HFF-Myc (cell line): ENCODE measurements around the gene PPT1.
A peak's percentile ranks its signal among the peaks of the same experiment; 100 is the strongest.
"Not testable (repeated sequence)": the region's sequence is repeated elsewhere in the genome, so short reads cannot be mapped to it uniquely, and the experiment has no call there.

Source experiments
- DNase-seq: peaks from one replicate; pipeline ENCODE4 v3.0.0-alpha.2; 2011; ENCODE audit warnings: low read depth; ENCODE audit errors: extremely low read depth
- H3K4me3 ChIP-seq: replicated peaks from 2 replicates; pipeline ENCODE4 v1.5.1; 2011; ENCODE audit warnings: low read depth, mild to moderate bottlenecking, control low read depth, low read length
- TF ChIP-seq, protein P1 (sequence below): IDR thresholded peaks from 2 replicates; pipeline ENCODE4 v1.5.1; 2012; ENCODE audit warnings: mild to moderate bottlenecking, low read depth, low read length, control low read depth; ENCODE audit errors: missing control alignments

The PPT1 gene

DNA sequence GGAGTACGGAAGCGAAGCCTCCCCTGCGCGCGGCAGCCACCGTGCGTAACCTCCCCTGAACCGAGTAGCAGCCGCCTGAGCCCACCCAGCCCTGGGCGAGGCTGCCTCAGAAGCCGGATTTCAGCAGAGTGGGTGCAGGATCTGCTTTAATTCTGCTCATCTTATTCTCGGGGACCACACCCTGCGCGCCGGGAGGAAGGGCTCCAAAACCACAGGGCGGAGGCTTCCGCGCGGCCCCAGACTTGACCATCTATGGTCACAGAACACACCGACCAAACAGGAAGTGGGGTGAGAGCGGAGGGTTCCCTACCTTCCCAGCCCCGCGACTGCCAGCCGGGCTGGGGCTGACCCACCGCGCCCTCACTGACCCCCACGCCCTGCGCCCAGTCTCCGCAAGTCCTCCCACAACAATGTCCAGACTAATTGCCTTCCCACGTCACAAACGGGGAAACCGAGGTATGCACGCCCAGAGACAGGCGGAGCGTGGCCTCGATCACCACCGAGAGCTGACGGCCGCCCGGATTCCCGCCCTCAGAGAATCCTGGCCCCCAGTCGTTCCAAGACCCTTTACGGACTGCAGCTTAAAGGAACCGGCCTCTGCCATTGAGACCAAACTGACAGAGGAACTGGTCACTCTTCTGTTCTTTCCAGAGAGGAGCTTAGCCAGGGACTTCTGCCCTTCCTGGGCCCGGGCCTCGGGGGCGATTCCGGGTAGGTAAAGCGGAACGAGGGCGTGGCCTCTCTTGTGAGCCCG, 57.1 kb downstream of the PPT1 start:
- TF ChIP-seq, protein P1, sequence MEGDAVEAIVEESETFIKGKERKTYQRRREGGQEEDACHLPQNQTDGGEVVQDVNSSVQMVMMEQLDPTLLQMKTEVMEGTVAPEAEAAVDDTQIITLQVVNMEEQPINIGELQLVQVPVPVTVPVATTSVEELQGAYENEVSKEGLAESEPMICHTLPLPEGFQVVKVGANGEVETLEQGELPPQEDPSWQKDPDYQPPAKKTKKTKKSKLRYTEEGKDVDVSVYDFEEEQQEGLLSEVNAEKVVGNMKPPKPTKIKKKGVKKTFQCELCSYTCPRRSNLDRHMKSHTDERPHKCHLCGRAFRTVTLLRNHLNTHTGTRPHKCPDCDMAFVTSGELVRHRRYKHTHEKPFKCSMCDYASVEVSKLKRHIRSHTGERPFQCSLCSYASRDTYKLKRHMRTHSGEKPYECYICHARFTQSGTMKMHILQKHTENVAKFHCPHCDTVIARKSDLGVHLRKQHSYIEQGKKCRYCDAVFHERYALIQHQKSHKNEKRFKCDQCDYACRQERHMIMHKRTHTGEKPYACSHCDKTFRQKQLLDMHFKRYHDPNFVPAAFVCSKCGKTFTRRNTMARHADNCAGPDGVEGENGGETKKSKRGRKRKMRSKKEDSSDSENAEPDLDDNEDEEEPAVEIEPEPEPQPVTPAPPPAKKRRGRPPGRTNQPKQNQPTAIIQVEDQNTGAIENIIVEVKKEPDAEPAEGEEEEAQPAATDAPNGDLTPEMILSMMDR: no peak
- peak; percentile 77 for DNase-seq

DNA sequence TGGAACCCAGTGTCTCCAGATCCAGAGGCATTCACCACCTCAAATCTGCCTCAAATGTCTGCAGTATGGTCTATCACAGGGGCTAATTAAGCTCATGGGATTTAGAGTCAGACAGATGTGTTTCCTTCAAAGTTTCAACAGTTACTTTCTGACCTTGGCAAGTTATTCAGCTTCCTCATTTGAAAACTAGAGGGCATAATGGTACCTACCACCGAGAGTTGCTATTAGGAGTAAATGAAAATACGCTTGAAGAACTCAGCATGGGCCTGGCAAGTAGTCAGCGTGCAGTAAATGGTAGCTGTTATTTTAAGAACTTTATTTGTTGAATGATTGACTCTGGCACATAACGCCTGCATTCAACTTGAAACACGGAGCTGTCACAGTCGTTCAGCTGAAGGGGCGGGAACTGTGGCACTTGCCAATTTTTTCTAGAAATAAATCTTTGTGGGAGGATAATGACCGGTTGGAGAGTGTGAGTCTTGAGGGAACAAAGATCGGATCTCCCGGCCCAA, 57.8 kb downstream of the PPT1 start:
- H3K4me3 ChIP-seq: peak overlapping the region; percentile 85
- TF ChIP-seq, protein P1: no peak
- DNase-seq: no peak

More for the DNA sequence above, 57.1 kb downstream of the PPT1 start:
- peak overlapping the region; percentile 85 for H3K4me3 ChIP-seq

DNA sequence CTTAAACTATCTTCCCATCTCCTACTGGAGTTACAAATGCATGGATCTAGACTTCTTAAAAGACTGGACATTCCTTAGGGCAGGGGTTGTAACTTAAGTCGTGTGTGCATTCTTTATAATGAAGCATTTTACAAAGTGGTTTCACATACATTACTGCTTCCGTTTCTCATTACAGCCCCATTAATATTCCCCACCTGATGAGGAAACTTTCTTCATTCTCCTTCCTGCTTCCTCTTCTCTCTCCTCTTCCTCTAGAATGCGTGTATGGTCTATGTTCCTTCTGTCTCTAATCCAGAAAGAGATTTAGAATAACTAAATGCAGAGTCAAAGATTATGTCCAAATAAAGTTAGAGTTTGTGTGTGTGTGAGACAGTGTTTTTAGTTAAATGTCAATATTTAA, 58.4 kb downstream of the PPT1 start:
- DNase-seq: no peak
- TF ChIP-seq, protein P1: no peak
- no peak overlapping the region for H3K4me3 ChIP-seq

DNA sequence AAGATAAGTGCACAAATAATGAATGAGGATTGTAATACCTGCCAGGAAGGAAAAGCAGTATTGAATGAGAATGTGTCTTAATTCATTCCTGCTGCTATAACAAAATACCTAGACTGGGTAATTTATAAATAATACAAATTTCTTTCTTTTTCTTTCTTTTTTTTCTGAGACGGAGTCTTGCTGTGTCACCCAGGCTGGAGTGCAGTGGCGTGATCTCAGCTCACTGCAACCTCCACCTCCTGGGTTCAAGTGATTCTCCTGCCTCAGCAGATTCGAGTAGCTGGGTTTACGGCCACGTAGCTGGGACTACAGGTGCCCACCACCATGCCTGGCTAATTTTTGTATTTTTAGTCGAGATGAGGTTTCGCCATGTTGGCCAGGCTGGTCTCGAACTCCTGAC, 59.8 kb downstream of the PPT1 start:
- not testable (repeated sequence) for DNase-seq, H3K4me3 ChIP-seq

DNA sequence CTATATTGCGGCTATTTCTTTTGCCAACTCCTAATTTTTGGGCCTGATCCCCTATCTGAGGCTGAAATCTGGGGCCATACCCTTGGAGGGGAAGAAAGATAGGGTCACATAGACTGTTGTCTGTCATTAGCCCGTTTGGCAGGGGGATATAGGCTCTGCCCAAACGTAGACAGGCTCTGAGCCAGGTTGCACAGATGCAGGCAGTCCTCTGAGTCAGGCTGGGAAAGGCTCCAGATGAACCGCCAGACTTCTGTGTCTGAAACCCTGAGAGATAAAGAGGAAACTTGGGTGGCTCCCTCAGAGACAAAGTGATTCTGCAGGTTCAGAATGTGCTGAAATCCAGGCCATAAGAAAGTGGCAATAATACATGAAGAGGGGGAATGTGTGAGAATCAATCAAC, 60.5 kb downstream of the PPT1 start:
- no peak overlapping the region for H3K4me3 ChIP-seq
- TF ChIP-seq, protein P1: no peak
- peak; percentile 27 for DNase-seq

DNA sequence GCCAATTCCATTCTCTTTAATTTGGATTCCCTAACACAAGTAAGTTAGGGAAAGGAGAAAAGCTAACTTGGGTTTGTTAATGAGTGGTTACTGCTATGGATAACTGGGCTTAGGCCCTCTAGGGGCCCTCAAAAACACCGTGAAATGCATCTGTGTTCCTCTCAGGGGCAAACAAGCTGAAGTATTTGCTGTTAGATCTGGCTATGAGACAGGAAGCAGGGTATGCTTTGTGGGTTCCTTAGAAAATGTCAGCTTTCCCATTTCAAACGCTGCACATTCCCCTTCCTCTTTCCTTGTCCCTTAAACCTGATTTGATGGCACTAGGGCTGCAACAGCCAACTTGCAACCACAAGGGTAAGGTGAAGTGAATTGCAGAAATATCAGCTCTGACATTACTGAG, 62.2 kb downstream of the PPT1 start:
- no peak overlapping the region for H3K4me3 ChIP-seq
- DNase-seq: no peak
- TF ChIP-seq, protein P1: no peak

DNA sequence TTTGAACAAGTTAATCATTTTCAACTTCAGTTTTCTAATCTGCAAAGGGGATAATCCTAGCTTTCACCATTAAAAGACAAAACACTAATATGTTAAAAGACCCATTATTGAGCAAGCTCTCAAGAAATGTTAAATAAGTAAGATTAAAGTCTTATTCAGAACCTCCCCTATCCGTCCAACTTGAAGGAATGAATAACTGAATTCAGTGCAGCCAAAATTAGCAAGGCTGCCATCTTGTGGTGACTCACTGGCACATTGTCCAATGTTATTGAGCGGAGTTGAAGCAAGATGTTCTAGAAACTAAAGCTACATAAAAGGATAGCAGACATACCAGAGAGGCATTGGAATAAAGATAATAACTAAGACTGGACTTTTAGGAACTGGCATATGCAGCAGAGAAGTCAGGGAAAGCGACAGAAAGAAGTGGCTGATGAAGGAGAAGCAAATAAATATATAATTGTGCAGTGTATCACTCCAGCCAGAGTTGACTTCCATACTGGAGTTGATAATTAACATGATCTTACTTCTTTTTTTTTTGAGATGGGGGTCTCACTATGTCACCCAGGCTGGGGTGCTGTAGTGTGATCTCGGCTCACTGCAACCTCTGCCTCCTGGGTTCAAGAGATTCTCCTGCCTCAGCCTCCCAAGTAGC, 64.7 kb downstream of the PPT1 start:
- no peak overlapping the region for H3K4me3 ChIP-seq
- peak; percentile 40 for DNase-seq
- TF ChIP-seq, protein P1: peak; percentile 66
